ENCODE data around the gene RPS6KA2.

- TF ChIP-seq, protein P1, sequence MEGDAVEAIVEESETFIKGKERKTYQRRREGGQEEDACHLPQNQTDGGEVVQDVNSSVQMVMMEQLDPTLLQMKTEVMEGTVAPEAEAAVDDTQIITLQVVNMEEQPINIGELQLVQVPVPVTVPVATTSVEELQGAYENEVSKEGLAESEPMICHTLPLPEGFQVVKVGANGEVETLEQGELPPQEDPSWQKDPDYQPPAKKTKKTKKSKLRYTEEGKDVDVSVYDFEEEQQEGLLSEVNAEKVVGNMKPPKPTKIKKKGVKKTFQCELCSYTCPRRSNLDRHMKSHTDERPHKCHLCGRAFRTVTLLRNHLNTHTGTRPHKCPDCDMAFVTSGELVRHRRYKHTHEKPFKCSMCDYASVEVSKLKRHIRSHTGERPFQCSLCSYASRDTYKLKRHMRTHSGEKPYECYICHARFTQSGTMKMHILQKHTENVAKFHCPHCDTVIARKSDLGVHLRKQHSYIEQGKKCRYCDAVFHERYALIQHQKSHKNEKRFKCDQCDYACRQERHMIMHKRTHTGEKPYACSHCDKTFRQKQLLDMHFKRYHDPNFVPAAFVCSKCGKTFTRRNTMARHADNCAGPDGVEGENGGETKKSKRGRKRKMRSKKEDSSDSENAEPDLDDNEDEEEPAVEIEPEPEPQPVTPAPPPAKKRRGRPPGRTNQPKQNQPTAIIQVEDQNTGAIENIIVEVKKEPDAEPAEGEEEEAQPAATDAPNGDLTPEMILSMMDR (IDR thresholded peaks at IDR 0.05) = no peak
- no peak for TF ChIP-seq TCF7L2 (IDR thresholded peaks at IDR 0.05; ENCODE audit: low read depth, low read length)
Observed at GRCh38 chr6:166448432-166448831, 178.6 kb downstream of the RPS6KA2 start.

Data from Panc1 (cell line).